ENCODE data around the gene NAA35.
"Not testable (repeated sequence)": the region's sequence is repeated elsewhere in the genome, so short reads cannot be mapped to it uniquely, and the experiment has no call there.

NAA35 gene

DNA sequence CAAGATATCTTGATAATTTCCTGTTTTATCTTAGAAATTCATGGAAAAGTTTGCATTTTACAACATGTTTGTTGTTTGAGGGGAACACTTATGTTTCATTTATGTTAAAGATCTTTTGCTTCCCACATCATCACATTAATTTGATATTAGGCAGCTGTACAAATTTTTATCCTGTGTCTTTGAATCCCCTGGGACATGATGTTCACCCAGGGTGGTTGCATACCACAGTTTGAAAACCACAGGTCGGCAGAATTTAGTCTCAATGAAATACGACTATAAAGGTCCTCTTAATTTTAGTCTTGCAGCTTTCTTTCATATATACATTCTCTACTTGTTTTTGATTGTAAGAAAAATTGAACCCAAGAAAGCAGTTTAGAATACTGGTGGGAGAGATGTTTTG is 3.7 kb downstream of the NAA35 start:
- DNase-seq, result no peak

DNA sequence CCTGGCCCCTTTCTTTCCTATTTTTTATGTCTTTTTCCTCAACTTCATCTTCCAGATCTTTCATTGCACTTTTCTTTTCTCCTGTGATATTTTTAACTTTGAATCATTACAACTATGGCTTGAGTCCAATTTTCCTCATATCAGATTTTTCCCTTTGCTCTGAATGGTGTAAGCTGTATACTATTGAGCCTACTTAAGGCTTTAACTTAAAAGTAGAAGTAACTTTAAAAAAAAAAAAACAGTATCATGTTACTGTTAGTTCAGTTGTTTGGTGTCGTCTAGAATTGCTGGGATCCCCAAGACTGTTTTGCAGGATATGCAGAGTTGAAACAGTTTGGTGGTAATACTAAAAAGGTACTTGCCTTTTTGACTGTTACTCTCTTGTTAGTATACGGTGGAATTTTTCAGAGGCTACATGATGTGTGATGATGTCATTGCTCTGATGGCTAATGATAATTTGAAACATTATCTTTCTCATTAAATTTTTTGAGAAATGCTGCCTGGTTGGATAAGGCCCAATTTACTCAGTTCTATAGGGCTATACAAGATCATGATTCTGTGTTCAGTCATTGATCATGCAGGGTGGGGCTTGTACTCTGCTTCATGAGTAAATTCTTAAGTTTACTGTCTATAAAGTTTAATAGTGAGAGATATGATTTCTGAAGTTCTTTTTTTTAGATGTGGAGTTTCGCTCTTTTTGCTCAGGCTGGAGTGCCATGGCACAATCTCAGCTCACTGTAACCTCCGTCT is 8.8 kb downstream of the NAA35 start:
- DNase-seq, result no peak

- DNase-seq, result no peak
Measured at GRCh38 chr9:85959955-85960354, 19.0 kb downstream of the NAA35 start.

DNA sequence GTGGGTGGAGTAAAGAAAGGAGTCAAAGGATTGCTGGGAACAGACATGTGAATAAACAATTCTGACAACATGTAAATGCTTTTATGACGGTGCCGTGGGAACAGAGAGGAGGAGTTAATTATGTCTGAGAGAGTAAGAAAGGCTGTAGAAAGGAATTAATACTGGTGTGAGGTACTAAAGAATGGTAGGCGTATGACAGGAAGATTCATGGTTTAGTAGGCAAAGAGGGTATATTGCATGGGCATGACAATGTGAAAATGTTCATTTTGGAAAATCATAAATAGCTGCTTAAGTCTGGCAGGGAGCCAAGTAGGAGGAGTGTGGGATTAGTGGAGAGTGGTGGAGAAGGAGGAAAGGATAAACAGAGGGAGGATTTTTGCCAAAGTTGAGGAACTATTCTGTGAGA is 19.7 kb downstream of the NAA35 start:
- no peak for DNase-seq

GRCh38 chr9:85964526-85964925 is 23.6 kb downstream of the NAA35 start:
- no peak for DNase-seq

- no peak for DNase-seq
Measured at GRCh38 chr9:85964949-85965348, 24.0 kb downstream of the NAA35 start.

DNA sequence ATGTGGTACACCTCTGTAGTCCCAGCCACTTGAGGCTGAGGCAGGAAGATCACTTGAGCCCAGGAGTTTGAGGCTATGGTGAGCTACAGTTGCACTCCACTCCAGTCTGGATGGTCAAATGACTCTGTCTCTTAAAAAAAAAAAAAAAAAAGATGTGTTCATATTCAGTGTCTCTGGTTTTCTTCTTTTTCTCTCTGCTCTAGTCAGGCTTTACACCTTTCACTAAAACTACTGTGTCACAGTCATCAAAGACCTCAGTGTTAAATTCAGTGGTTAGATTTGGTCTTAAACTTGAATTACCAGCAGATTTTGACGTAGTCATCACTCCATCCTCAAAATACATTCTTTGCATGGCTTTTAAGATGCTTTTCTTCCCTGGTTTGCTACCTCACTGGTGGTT is 28.8 kb downstream of the NAA35 start:
- no peak for DNase-seq

- DNase-seq, result no peak
Measured at GRCh38 chr9:85971731-85972130, 30.8 kb downstream of the NAA35 start.

DNA sequence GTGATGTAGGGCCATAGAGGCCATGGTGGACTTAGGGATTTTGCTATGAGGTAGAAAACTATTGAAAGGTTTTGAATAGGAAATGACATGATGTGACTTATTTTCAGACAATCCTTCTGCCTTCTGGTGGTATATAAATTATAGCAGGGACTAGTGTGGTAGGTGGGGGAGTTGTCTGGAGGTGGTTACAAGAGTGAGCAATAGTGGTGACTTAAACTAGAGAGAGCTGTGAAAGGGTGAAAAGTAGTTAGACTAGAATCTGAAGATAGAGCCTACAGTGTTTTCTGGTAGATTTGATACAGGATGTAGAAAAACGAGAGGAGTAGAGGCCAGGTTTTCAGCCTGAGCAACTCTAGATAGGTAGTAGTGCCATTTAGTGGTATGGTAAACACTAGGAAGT is 32.3 kb downstream of the NAA35 start:
- DNase-seq, result no peak

GRCh38 chr9:85974055-85974547 is 33.2 kb downstream of the NAA35 start:
- DNase-seq, result not testable (repeated sequence)

- no peak for DNase-seq
Measured at GRCh38 chr9:85978496-85978895, 37.5 kb downstream of the NAA35 start.

- no peak for DNase-seq
Measured at GRCh38 chr9:85981369-85981768, 40.4 kb downstream of the NAA35 start.

DNA sequence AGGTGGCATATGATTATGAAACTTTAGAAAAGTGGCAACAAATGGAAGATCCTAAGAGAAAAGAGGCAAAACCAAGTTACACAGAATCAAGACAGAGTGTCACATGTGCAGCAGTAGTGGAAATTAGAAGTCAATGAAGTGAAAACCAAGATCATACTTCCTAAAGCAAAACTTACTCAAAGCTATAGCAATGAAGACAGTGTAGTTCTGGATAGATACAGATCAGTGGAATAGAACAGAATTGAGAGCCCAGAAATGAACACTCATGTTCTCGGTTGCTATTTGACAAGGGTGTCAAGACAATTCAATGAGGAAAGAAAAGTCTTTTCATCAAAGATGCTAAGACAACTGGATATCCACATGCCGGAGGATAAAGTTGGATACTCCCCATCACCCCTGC is 43.5 kb downstream of the NAA35 start:
- DNase-seq, result no peak

DNA sequence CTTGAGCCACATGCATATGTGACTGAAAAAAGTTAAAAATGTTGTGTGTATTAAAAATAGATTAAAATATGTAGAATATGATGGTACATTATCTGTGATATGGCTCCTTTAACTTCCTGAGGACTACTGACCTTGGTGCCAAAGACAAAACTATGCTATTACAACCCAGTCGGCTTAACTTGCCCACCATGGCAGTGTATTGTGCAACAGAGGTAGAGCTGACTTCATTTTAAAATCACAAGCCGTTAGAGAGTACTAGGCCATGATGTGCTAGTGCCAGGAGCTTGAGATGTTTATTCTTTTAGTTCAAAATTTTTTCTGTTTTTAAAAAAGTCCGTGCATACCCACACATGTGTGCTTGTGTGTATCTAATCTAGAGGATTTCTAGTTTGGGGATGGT is 46.3 kb downstream of the NAA35 start:
- no peak for DNase-seq

DNA sequence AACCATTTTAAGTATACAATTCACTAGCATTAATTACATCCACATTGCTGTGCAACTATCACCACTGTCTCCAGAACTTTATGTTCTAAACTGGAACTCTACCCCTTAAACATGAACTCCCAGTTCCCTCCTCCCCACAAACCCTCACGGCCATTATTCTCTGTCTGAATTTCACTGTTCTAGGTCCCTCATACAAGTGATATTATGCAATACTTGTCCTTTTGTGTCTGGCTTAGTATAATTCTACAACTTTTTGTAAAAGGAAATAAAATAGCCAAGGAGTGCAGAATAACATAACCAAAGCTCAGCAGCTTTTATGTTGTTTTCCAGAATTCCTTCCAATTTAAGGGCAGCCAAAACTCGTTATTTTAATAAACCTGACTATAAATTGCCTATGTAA is 53.2 kb downstream of the NAA35 start:
- no peak for DNase-seq

- no peak for DNase-seq
Measured at GRCh38 chr9:85995097-85995496, 54.2 kb downstream of the NAA35 start.

GRCh38 chr9:85995599-85995998 is 54.7 kb downstream of the NAA35 start:
- DNase-seq, result no peak

DNA sequence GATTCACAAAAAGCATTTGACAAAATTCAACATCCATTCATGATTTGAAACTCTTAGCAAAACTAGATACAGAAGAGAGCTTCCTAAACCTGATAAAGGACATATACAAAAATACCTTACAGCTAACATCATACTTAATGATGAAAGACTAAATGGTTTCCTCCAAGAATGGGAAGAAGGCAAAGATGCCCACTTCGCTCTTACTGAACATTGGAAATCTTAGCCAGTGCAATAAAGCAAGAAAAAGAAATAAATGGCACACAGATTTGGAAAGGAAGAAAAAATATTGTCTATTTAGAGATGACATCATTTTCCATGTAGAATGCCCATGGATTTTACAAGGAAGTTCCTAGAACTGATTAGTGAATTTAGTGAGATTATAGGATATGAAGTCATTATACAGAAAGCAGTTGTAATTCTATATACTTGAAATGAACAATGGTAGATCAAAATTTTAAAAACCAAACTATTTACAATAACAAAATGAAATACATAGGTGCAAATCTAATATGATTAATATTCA is 64.4 kb downstream of the NAA35 start:
- DNase-seq, result no peak

DNA sequence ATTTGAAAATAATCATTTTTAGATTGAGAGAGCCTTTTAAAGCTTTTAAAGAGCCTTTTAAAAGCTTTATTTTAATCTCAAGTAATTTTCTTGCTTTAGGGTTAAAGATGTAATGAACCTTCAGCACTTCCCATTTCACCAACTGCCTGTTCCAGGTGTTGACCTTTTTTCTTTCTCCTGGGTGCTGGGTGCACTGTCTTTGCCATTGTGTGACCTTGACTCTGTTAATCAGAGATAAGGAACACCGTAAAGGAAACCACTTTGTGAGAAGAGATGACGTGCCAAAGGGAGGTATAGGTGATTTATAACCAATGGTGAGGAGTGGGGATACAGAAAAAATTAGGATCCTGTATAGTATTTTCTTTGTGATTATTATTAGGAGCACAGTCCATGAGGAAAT is 68.2 kb downstream of the NAA35 start:
- DNase-seq, result no peak

GRCh38 chr9:86020731-86021130 is 79.8 kb downstream of the NAA35 start:
- no peak for DNase-seq

GRCh38 chr9:86021166-86021565 is 80.2 kb downstream of the NAA35 start:
- DNase-seq, result no peak

- no peak for DNase-seq
Measured at GRCh38 chr9:86022687-86023266, 81.8 kb downstream of the NAA35 start.

DNA sequence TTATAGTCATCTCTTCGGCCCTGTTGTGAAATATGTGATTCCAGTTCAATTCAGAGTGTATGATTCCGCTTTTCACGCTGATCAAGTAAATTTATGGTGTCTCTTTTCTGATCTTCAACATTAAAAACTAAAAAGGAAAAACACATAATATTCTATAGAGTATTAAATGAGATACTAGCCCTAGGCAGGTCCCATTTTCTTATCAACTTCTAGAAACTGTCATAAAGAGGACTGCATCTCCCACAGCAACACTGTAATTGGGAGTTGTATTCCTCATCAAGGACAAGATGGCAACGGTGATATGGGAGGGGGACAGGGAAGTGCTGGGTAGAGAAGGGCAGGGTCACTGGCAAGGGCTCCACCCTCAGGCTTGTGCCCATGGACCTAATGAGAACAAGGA is 86.8 kb downstream of the NAA35 start:
- no peak for DNase-seq
